ENCODE results near the gene TGFB1. TPM values are rescaled to one million over a fixed set of nuclear protein-coding genes. Genes with fewer than 3 reads are reported as not detected.
A peak's percentile ranks its signal among the peaks of the same experiment; 100 is the strongest.

Gene TGFB1
- total RNA-seq, 1 donor from 2014 or later, result 193 TPM

- Mint-ChIP-seq H3K4me3 (ENCODE audit: unreplicated experiment) (peak within 1 kb of the TSS; percentile 96), H3K9me3 (ENCODE audit: unreplicated experiment) (no peaks in the 10 kb centered on the region), H3K36me3 (ENCODE audit: low read depth, unreplicated experiment) (no peaks in the 10 kb centered on the region), H3K27me3 (ENCODE audit: unreplicated experiment) (peaks cover 16% of the 10 kb centered on the region), H3K4me1 (ENCODE audit: unreplicated experiment) (peaks cover 8% of the 10 kb centered on the region), H3K27ac (ENCODE audit: unreplicated experiment) (peak within 1 kb of the TSS; percentile 100)
- DNase-seq (ENCODE audit: low spot score), result peak; percentile 95
- no peak for TF ChIP-seq CTCF (IDR thresholded peaks at IDR 0.05; ENCODE audit: unreplicated experiment)
These were observed 10.2 kb upstream of the TGFB1 start, which contains the start of gene B9D2 for GRCh38 chr19:41363753-41364523. B9D2 (minus strand) TSS chr19:41364149; CDS start chr19:41363519, 630 bp downstream.

- peak overlapping the region; percentile 96 for H3K4me3 Mint-ChIP-seq (ENCODE audit: unreplicated experiment)
- peak overlapping the region; percentile 100 for H3K27ac Mint-ChIP-seq (ENCODE audit: unreplicated experiment)
- TF ChIP-seq CTCF (IDR thresholded peaks at IDR 0.05; ENCODE audit: unreplicated experiment), result no peak
- peaks cover 16% of the 10 kb centered on the region for H3K27me3 Mint-ChIP-seq (ENCODE audit: unreplicated experiment)
- DNase-seq (ENCODE audit: low spot score), result no peak
- no peaks in the 10 kb centered on the region for H3K36me3 Mint-ChIP-seq (ENCODE audit: low read depth, unreplicated experiment)
- H3K4me1 Mint-ChIP-seq (ENCODE audit: unreplicated experiment), result peaks cover 8% of the 10 kb centered on the region
- no peaks in the 10 kb centered on the region for H3K9me3 Mint-ChIP-seq (ENCODE audit: unreplicated experiment)
These were observed 9.6 kb upstream of the TGFB1 start for GRCh38 chr19:41363371-41363752.

GRCh38 chr19:41362143-41362847 is 8.6 kb upstream of the TGFB1 start:
- peak overlapping the region; percentile 25 for H3K4me3 Mint-ChIP-seq (ENCODE audit: unreplicated experiment)
- peaks cover 17% of the 10 kb centered on the region for H3K27me3 Mint-ChIP-seq (ENCODE audit: unreplicated experiment)
- DNase-seq (ENCODE audit: low spot score), result no peak
- no peaks in the 10 kb centered on the region for H3K36me3 Mint-ChIP-seq (ENCODE audit: low read depth, unreplicated experiment)
- TF ChIP-seq CTCF (IDR thresholded peaks at IDR 0.05; ENCODE audit: unreplicated experiment), result no peak
- no peaks in the 10 kb centered on the region for H3K9me3 Mint-ChIP-seq (ENCODE audit: unreplicated experiment)
- H3K4me1 Mint-ChIP-seq (ENCODE audit: unreplicated experiment), result peaks cover 9% of the 10 kb centered on the region
- H3K27ac Mint-ChIP-seq (ENCODE audit: unreplicated experiment), result no peak overlapping the region

GRCh38 chr19:41359741-41360140 is 6.0 kb upstream of the TGFB1 start:
- H3K9me3 Mint-ChIP-seq (ENCODE audit: unreplicated experiment), result no peaks in the 10 kb centered on the region
- no peak overlapping the region for H3K27ac Mint-ChIP-seq (ENCODE audit: unreplicated experiment)
- DNase-seq (ENCODE audit: low spot score), result no peak
- peaks cover 17% of the 10 kb centered on the region for H3K4me1 Mint-ChIP-seq (ENCODE audit: unreplicated experiment)
- H3K4me3 Mint-ChIP-seq (ENCODE audit: unreplicated experiment), result no peak overlapping the region
- H3K27me3 Mint-ChIP-seq (ENCODE audit: unreplicated experiment), result peaks cover 23% of the 10 kb centered on the region
- TF ChIP-seq CTCF (IDR thresholded peaks at IDR 0.05; ENCODE audit: unreplicated experiment), result no peak
- peaks cover 4% of the 10 kb centered on the region for H3K36me3 Mint-ChIP-seq (ENCODE audit: low read depth, unreplicated experiment)

GRCh38 chr19:41357746-41358145 is 4.0 kb upstream of the TGFB1 start:
- Mint-ChIP-seq H3K27me3 (ENCODE audit: unreplicated experiment) (peaks cover 23% of the 10 kb centered on the region), H3K4me3 (ENCODE audit: unreplicated experiment) (no peak overlapping the region), H3K27ac (ENCODE audit: unreplicated experiment) (no peak overlapping the region), H3K4me1 (ENCODE audit: unreplicated experiment) (peaks cover 13% of the 10 kb centered on the region), H3K9me3 (ENCODE audit: unreplicated experiment) (no peaks in the 10 kb centered on the region), H3K36me3 (ENCODE audit: low read depth, unreplicated experiment) (peaks cover 4% of the 10 kb centered on the region)
- TF ChIP-seq CTCF (IDR thresholded peaks at IDR 0.05; ENCODE audit: unreplicated experiment), result no peak
- DNase-seq (ENCODE audit: low spot score), result no peak
